ENCODE measurements around the gene KDSR. TPM values are rescaled to one million over a fixed set of nuclear protein-coding genes. Genes with fewer than 3 reads are reported as not detected.
A peak's percentile ranks its signal among the peaks of the same experiment; 100 is the strongest.

KDSR gene
- total RNA-seq, 4 donors from 2014 or later = 13.1 to 37.2 (median 28.3) TPM

DNA sequence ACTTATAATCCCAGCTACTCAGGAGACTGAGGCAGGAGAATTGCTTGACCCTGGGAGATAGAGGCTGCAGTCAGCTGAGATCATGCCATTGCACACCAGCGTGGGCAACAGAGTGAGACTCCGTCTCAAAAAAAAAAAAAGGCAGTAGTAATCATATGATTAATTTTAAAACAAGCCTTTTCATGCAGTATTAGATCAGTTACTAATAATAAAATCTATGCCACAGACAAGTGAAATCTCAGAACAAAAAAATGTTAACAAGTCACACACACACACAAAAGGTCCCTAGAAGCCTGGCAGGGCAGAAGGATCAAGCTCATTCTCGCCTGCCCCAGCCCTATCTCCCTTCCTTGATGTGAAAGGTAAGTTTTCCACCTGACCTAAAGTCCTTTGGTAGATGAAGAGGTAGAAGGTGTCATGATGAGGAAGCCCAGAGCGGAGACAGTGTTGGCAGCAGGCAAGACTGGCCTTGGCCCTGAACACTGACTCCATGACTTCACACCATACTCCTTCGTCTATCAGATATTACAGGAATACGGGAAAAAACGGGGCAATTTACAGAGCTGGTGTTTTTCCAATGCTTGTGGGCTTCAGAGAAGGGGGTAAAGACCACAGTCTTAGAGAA, 10.6 kb downstream of the KDSR start:
- H3K4me1 ChIP-seq = no peaks in the 10 kb centered on the region
- no peaks in the 10 kb centered on the region for H3K9me3 ChIP-seq
- no peaks in the 10 kb centered on the region for H3K27me3 ChIP-seq
- in situ Hi-C loops (cut with MboI; ENCODE audit: low pct_ligation_motif_present in 1 of 4, low pct_unique_long_range_greater_than_20kb in 1 of 4, low sequenced_read_pairs in 3 of 4) (no loop called here), intact Hi-C loops (cut with DNase I; ENCODE audit: low total_unique reads) (no loop called here)
- WGBS, 2 donors (ENCODE audit: low coverage in 1 of 2) = 87 to 95% methylated on average over 4 to 7 of the region's 7 CpGs
- H3K36me3 ChIP-seq = peaks cover 0 to 64% (median 28%) of the 10 kb centered on the region in 4 donors
- no peak for TF ChIP-seq EP300 (IDR thresholded peaks at IDR 0.05; ENCODE audit: low read depth)
- no peak for TF ChIP-seq POLR2A (IDR thresholded peaks at IDR 0.05)
- no peak for TF ChIP-seq POLR2AphosphoS5 (IDR thresholded peaks at IDR 0.05)
- TF ChIP-seq, protein P1, sequence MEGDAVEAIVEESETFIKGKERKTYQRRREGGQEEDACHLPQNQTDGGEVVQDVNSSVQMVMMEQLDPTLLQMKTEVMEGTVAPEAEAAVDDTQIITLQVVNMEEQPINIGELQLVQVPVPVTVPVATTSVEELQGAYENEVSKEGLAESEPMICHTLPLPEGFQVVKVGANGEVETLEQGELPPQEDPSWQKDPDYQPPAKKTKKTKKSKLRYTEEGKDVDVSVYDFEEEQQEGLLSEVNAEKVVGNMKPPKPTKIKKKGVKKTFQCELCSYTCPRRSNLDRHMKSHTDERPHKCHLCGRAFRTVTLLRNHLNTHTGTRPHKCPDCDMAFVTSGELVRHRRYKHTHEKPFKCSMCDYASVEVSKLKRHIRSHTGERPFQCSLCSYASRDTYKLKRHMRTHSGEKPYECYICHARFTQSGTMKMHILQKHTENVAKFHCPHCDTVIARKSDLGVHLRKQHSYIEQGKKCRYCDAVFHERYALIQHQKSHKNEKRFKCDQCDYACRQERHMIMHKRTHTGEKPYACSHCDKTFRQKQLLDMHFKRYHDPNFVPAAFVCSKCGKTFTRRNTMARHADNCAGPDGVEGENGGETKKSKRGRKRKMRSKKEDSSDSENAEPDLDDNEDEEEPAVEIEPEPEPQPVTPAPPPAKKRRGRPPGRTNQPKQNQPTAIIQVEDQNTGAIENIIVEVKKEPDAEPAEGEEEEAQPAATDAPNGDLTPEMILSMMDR (IDR thresholded peaks at IDR 0.05) = no peak
- no peak for DNase-seq
- H3K27ac ChIP-seq = no peak overlapping the region
- H3K4me3 ChIP-seq = no peak overlapping the region

DNA sequence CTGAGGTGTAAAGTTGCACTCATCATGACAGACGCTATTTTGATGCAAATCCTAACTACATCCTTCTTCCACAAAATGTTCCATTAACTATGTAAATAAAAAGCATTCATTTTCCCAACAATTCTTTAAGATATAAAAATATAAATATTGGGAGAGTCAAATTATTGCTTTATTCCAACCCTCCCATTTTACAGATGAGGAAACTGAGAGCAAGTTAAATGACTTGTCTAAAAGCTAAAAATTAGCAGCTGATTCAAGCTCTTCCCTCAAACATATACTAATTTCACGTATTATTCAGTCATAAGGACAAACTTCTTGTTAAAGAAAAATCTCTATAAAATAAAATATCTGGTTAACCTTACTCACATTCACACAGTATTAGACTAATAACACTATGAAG, 16.8 kb downstream of the KDSR start:
- peaks cover 0 to 72% (median 35%) of the 10 kb centered on the region in 4 donors for H3K36me3 ChIP-seq
- intact Hi-C loops (cut with DNase I; ENCODE audit: low total_unique reads) = no loop called here

DNA sequence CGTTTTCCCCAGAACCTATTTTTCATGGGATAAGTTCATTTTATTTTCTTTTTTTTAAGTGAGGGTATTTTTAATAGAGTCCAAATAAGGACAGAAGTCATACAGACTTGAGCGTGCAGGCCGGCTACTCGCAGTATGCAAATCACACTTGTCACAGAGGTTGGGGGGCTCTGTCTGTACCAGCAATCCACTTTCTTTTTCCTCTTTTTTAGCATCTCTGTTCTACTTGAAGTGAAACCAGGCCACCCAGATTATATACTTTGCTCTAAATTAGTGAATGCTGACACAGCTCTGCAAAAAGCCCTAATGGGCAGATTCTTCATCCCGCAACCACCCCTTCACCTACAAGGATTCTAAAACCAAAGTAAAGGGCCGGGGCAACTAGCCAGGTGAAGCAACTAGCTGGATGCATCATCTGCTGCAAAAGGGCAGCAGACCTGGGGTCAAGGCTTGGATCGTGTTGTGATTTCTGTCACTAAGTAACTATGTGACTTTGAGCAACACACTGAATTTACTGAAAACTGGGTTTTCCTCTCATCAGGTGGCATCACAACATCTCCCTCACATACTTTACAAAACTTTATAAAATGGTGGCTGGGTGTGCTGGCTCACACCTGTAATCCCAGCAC, 18.4 kb downstream of the KDSR start:
- Histone ChIP-seq H3K36me3 (peaks cover 0 to 63% (median 31%) of the 10 kb centered on the region in 4 donors), H3K4me1 (peaks cover 0 to 13% (median 5%) of the 10 kb centered on the region in 4 donors), H3K27me3 (no peaks in the 10 kb centered on the region), H3K9me3 (no peaks in the 10 kb centered on the region), H3K4me3 (no peak overlapping the region), H3K27ac (no peak overlapping the region)
- no peak for DNase-seq
- in situ Hi-C loops (cut with MboI; ENCODE audit: low pct_ligation_motif_present in 1 of 4, low pct_unique_long_range_greater_than_20kb in 1 of 4, low sequenced_read_pairs in 3 of 4) = loop anchor here (10.0 to 25.0 kb wide), 3 partner anchors 86 to 636 kb away; partner anchors contain the start of gene PHLPP1 (in 1 of the 4)
- TF ChIP-seq, protein P1 (IDR thresholded peaks at IDR 0.05) = no peak
- no peak for TF ChIP-seq EP300 (IDR thresholded peaks at IDR 0.05; ENCODE audit: low read depth)
- no peak for TF ChIP-seq POLR2AphosphoS5 (IDR thresholded peaks at IDR 0.05)
- no peak for TF ChIP-seq POLR2A (IDR thresholded peaks at IDR 0.05)
- intact Hi-C loops (cut with DNase I; ENCODE audit: low total_unique reads) = no loop called here
- 63 to 92% methylated on average over 1 to 7 of the region's 7 CpGs for WGBS, 2 donors (ENCODE audit: low coverage in 1 of 2)

More for the DNA sequence above, 16.8 kb downstream of the KDSR start:
- Histone ChIP-seq H3K4me1 (peaks cover 0 to 5% (median 2%) of the 10 kb centered on the region in 4 donors), H3K27me3 (no peaks in the 10 kb centered on the region), H3K4me3 (no peak overlapping the region), H3K27ac (no peak overlapping the region), H3K9me3 (no peaks in the 10 kb centered on the region)
- WGBS, 2 donors (ENCODE audit: low coverage in 1 of 2) = 47 to 50% methylated on average over 2 of the region's 2 CpGs
- in situ Hi-C loops (cut with MboI; ENCODE audit: low pct_ligation_motif_present in 1 of 4, low pct_unique_long_range_greater_than_20kb in 1 of 4, low sequenced_read_pairs in 3 of 4) = no loop called here
- DNase-seq = no peak
- TF ChIP-seq POLR2A (IDR thresholded peaks at IDR 0.05) (no peak), POLR2AphosphoS5 (IDR thresholded peaks at IDR 0.05) (no peak), EP300 (IDR thresholded peaks at IDR 0.05; ENCODE audit: low read depth) (no peak)
- TF ChIP-seq, protein P1 (IDR thresholded peaks at IDR 0.05) = no peak

DNA sequence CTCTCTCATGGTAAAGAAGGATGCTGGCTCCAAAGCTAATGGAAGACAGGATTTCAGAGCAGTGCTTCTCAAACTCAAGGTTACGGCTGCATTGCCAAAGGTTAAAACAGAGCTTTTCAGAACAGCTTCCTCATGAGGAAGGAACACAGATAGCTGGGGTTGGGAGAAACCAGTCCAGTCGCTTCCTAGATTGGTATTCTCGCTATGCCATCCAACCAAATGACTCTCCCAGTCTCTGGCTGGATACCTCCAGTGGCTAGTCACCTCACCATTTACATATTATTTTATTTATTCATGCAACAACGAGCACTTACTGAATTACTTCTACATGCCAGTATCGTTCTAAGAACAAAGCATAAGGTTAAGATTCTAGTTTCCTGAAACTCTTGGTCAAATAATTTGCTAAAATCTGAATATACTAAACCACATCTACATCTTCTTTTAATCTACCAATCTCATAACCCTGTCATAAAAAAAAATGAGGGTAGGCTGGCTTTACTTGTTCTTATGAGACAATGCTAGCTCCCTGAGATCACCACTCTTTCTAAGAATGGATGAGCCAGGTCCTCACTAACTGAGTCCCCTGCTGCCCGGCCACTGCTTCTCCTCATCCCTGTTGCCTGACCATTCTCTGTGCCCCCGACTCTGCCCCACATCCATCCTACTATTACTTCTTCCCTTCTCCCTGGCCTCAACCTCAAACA, 20.4 kb downstream of the KDSR start:
- H3K4me3 ChIP-seq = no peak overlapping the region
- H3K27me3 ChIP-seq = no peaks in the 10 kb centered on the region
- intact Hi-C loops (cut with DNase I; ENCODE audit: low total_unique reads) (no loop called here), in situ Hi-C loops (cut with MboI; ENCODE audit: low pct_ligation_motif_present in 1 of 4, low pct_unique_long_range_greater_than_20kb in 1 of 4, low sequenced_read_pairs in 3 of 4) (loop anchor here (10.0 to 25.0 kb wide), 3 partner anchors 88 to 634 kb away; partner anchors contain the start of gene PHLPP1 (in 1 of the 4))
- peak overlapping the region in 3 of 4 donors; percentile 22 to 51 (median 49) for H3K27ac ChIP-seq
- WGBS, 2 donors (ENCODE audit: low coverage in 1 of 2) = 86 to 100% methylated on average over 1 to 7 of the region's 7 CpGs
- TF ChIP-seq EP300 (IDR thresholded peaks at IDR 0.05; ENCODE audit: low read depth) = no peak
- no peak for TF ChIP-seq POLR2A (IDR thresholded peaks at IDR 0.05)
- no peak for TF ChIP-seq POLR2AphosphoS5 (IDR thresholded peaks at IDR 0.05)
- TF ChIP-seq, protein P1 (IDR thresholded peaks at IDR 0.05) = no peak
- DNase-seq = no peak
- no peaks in the 10 kb centered on the region for H3K9me3 ChIP-seq
- peaks cover 0 to 13% (median 5%) of the 10 kb centered on the region in 4 donors for H3K4me1 ChIP-seq
- peaks cover 0 to 61% (median 28%) of the 10 kb centered on the region in 4 donors for H3K36me3 ChIP-seq
